Measurements from ENCODE around the gene KIAA1328. TPM values are rescaled to one million over a fixed set of nuclear protein-coding genes. Genes with fewer than 3 reads are reported as not detected.

KIAA1328 gene
- total RNA-seq, 1 experiment from 2014 or later, result 6.2 TPM

DNA sequence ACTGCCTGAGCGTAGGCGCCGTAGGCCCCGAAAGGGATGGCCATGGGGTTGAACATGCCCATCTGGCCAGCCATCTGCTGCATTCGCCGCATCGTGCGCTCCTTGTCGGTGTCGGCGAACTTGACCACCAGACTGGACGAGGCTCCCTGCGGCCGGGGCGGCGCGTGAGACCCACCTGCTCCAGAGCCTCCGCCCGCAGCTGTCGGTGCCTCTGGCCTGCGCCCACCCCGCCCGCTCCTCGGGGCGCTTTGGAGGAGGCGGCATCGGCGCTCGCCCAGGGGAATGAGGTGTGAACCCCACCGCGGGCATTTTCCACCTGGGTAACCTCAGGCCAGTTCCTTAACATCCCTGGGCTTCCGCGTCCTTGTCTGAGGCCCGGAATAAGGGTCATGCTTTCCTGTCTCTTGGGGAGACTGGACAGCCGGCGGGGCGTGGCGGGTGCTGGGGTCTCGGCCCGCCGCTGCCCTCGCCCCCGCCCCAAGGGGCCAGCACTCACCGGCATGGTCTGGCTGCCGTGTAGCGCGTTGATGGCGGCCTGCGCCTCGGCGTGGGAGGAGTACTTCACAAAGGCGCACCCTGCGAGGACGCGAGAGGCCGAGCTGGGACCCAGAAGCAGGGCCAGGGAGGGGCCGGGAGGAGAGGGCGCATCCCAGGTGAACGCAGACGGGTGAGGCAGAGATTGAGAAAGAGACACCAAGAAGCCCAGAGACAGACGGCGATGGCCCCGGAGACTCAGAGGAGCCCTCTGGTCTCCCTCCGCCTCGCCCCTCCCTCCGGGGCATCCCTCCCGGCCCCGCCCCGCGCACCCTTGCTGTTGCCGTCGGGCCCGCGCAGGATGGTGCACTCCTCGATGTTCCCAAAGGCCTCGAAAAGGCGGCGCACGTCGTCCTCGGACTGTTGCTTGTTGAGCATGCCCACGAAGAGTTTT is 445.6 kb downstream of the KIAA1328 start:
- in situ Hi-C loops (cut with HindIII; ENCODE audit: low pct_unique_long_range_greater_than_20kb, low sequenced_read_pairs), result no loop called here

DNA sequence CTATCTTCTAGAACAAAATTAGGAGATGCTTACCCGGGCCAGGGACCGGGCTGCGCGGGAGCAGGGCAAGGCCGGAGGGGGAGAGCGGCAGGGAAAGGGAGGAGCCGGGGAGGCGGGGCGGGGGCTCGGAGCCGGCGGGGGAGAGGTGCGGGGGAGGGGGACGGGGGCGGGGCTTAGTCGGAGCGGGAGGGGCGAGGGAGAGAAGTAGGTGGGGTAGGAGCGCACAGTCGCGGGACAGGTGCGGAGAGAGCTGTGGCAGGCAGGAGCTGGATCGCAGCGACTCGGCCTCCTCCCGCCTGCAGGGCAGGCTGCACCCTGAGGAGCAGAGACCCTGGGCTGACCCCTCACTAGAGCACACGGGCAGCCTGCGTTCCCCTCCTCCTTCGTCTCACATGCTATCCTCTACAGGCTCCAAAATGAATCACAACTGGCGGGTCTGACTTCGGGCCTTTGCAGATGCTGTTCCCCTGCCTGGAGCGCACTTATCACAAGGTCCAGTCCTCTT is 446.4 kb downstream of the KIAA1328 start:
- Histone ChIP-seq H3K4me3 (ENCODE audit: low read depth in 2 of 2, low read length in 2 of 2) (no peak overlapping the region), H3K36me3 (ENCODE audit: control insufficient read depth, insufficient read depth, low read length) (no peaks in the 10 kb centered on the region), H3K27me3 (ENCODE audit: control insufficient read depth, insufficient read depth, low read length) (no peaks in the 10 kb centered on the region), H3K4me1 (ENCODE audit: control insufficient read depth, insufficient read depth, low read length) (no peaks in the 10 kb centered on the region), H3K27ac (ENCODE audit: low read length) (no peak overlapping the region), H3K9me3 (ENCODE audit: control insufficient read depth, insufficient read depth, low read depth, low read length) (no peaks in the 10 kb centered on the region)
- no peak for ATAC-seq
- BruUV-seq (replicated peaks), result no TSS peak
- DNase-seq (ENCODE audit: low read depth, low spot score), result no peak
- POLR2A ChIA-PET, result no interaction called here
- in situ Hi-C loops (cut with HindIII; ENCODE audit: low pct_unique_long_range_greater_than_20kb, low sequenced_read_pairs), result no loop called here
- TF ChIP-seq TCF7L2 (IDR thresholded peaks at IDR 0.05; ENCODE audit: low read depth, low read length), result no peak
- TF ChIP-seq POLR2AphosphoS5 (IDR thresholded peaks at IDR 0.05; ENCODE audit: low read depth, low read length), result no peak
- no peak for TF ChIP-seq SIN3A (IDR thresholded peaks at IDR 0.05; ENCODE audit: borderline replicate concordance, insufficient read depth, low read depth, low read length)
- TF ChIP-seq, protein P1, sequence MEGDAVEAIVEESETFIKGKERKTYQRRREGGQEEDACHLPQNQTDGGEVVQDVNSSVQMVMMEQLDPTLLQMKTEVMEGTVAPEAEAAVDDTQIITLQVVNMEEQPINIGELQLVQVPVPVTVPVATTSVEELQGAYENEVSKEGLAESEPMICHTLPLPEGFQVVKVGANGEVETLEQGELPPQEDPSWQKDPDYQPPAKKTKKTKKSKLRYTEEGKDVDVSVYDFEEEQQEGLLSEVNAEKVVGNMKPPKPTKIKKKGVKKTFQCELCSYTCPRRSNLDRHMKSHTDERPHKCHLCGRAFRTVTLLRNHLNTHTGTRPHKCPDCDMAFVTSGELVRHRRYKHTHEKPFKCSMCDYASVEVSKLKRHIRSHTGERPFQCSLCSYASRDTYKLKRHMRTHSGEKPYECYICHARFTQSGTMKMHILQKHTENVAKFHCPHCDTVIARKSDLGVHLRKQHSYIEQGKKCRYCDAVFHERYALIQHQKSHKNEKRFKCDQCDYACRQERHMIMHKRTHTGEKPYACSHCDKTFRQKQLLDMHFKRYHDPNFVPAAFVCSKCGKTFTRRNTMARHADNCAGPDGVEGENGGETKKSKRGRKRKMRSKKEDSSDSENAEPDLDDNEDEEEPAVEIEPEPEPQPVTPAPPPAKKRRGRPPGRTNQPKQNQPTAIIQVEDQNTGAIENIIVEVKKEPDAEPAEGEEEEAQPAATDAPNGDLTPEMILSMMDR (IDR thresholded peaks at IDR 0.05), result no peak
- TF ChIP-seq, protein P2, sequence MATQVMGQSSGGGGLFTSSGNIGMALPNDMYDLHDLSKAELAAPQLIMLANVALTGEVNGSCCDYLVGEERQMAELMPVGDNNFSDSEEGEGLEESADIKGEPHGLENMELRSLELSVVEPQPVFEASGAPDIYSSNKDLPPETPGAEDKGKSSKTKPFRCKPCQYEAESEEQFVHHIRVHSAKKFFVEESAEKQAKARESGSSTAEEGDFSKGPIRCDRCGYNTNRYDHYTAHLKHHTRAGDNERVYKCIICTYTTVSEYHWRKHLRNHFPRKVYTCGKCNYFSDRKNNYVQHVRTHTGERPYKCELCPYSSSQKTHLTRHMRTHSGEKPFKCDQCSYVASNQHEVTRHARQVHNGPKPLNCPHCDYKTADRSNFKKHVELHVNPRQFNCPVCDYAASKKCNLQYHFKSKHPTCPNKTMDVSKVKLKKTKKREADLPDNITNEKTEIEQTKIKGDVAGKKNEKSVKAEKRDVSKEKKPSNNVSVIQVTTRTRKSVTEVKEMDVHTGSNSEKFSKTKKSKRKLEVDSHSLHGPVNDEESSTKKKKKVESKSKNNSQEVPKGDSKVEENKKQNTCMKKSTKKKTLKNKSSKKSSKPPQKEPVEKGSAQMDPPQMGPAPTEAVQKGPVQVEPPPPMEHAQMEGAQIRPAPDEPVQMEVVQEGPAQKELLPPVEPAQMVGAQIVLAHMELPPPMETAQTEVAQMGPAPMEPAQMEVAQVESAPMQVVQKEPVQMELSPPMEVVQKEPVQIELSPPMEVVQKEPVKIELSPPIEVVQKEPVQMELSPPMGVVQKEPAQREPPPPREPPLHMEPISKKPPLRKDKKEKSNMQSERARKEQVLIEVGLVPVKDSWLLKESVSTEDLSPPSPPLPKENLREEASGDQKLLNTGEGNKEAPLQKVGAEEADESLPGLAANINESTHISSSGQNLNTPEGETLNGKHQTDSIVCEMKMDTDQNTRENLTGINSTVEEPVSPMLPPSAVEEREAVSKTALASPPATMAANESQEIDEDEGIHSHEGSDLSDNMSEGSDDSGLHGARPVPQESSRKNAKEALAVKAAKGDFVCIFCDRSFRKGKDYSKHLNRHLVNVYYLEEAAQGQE (IDR thresholded peaks at IDR 0.05; ENCODE audit: insufficient read depth in 1 of 2, low read depth in 2 of 2, low read length in 1 of 2), result no peak
- CTCF ChIA-PET, result no interaction called here
- intact Hi-C loops (cut with micrococcal nuclease; ENCODE audit: unreplicated experiment), result no loop called here

More for the DNA sequence above, 445.6 kb downstream of the KIAA1328 start:
- Histone ChIP-seq H3K36me3 (ENCODE audit: control insufficient read depth, insufficient read depth, low read length) (no peaks in the 10 kb centered on the region), H3K9me3 (ENCODE audit: control insufficient read depth, insufficient read depth, low read depth, low read length) (no peaks in the 10 kb centered on the region), H3K4me3 (ENCODE audit: low read depth in 2 of 2, low read length in 2 of 2) (no peak overlapping the region), H3K27me3 (ENCODE audit: control insufficient read depth, insufficient read depth, low read length) (no peaks in the 10 kb centered on the region), H3K4me1 (ENCODE audit: control insufficient read depth, insufficient read depth, low read length) (no peaks in the 10 kb centered on the region), H3K27ac (ENCODE audit: low read length) (no peak overlapping the region)
- DNase-seq (ENCODE audit: low read depth, low spot score) (no peak), ATAC-seq (no peak)
- TF ChIP-seq, protein P2 (IDR thresholded peaks at IDR 0.05; ENCODE audit: insufficient read depth in 1 of 2, low read depth in 2 of 2, low read length in 1 of 2), result no peak
- TF ChIP-seq TCF7L2 (IDR thresholded peaks at IDR 0.05; ENCODE audit: low read depth, low read length), result no peak
- TF ChIP-seq SIN3A (IDR thresholded peaks at IDR 0.05; ENCODE audit: borderline replicate concordance, insufficient read depth, low read depth, low read length), result no peak
- TF ChIP-seq, protein P1 (IDR thresholded peaks at IDR 0.05), result no peak
- no peak for TF ChIP-seq POLR2AphosphoS5 (IDR thresholded peaks at IDR 0.05; ENCODE audit: low read depth, low read length)
- no TSS peak for BruUV-seq (replicated peaks)
- intact Hi-C loops (cut with micrococcal nuclease; ENCODE audit: unreplicated experiment), result no loop called here
- ChIA-PET CTCF (no interaction called here), POLR2A (no interaction called here)
